ENCODE results near the gene TMEM35B. TPM values are rescaled to one million over a fixed set of nuclear protein-coding genes. Genes with fewer than 3 reads are reported as not detected.
A peak's percentile ranks its signal among the peaks of the same experiment; 100 is the strongest.

TMEM35B gene
- total and polyA plus RNA-seq, 7 donors: 3.0 to 13.2 (median 5.7) TPM

GRCh38 chr1:34984435-34984792, 733 bp downstream of the TMEM35B start:
- Histone ChIP-seq H3K4me3 (peak overlapping the region; percentile 74), H3K36me3 (ENCODE audit: insufficient read depth in 1 of 2, low read depth in 1 of 2) (peaks cover 0 to 14% of the 10 kb centered on the region in 2 donors), H3K27me3 (ENCODE audit: insufficient read depth in 3 of 3, low read length in 2 of 3) (peaks cover 0 to 3% (median 2%) of the 10 kb centered on the region in 3 donors), H3K27ac (peak overlapping the region; percentile 73), H3K9me3 (no peaks in the 10 kb centered on the region), H3K4me1 (peaks cover 5% of the 10 kb centered on the region)
- ATAC-seq (peak in 3 of 4 donors; percentile 11 to 44 (median 22)), DNase-seq (no peak)
- 14 to 17% (median 15%) methylated on average over 4 of the region's 4 CpGs for WGBS, 3 donors
- intact Hi-C loops (cut with DNase I): no loop called here
- TF ChIP-seq, protein P1, sequence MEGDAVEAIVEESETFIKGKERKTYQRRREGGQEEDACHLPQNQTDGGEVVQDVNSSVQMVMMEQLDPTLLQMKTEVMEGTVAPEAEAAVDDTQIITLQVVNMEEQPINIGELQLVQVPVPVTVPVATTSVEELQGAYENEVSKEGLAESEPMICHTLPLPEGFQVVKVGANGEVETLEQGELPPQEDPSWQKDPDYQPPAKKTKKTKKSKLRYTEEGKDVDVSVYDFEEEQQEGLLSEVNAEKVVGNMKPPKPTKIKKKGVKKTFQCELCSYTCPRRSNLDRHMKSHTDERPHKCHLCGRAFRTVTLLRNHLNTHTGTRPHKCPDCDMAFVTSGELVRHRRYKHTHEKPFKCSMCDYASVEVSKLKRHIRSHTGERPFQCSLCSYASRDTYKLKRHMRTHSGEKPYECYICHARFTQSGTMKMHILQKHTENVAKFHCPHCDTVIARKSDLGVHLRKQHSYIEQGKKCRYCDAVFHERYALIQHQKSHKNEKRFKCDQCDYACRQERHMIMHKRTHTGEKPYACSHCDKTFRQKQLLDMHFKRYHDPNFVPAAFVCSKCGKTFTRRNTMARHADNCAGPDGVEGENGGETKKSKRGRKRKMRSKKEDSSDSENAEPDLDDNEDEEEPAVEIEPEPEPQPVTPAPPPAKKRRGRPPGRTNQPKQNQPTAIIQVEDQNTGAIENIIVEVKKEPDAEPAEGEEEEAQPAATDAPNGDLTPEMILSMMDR (IDR thresholded peaks at IDR 0.05): no peak

DNA sequence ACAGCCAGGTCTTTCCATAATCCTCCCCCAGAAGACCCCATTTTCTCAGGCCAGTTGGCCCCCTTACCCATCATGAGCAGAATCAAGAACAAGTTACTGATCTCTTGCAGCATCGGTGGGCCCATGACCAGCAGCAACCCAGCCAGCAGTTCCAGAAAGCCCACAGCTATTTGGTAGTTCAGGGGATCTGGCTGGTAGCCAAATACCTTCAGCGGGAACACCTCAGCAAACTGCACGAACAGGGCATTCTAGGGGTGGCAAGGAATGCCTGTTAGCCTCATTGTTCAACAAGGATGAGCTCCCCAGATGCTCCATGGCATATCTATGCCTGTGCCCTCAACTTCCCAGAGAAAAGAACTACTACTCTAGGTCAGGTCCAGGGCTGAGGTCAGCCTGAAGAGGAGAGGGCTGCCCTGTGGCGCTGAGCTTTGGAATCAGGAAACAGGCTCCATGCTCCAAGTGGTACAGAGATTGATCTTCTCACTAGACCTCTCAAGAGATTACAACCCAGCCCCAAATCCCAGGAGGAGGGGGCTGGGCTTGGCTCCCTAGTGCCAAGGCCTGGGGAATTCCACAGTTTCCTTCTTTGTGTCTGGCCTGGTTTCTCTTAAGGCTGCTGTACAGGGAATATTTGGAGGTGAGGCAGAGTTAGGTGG, 1.3 kb downstream of the TMEM35B start:
- peak overlapping the region; percentile 73 for H3K27ac ChIP-seq
- intact Hi-C loops (cut with DNase I): no loop called here
- H3K27me3 ChIP-seq (ENCODE audit: insufficient read depth in 3 of 3, low read length in 2 of 3): peaks cover 0 to 3% (median 2%) of the 10 kb centered on the region in 3 donors
- peaks cover 5% of the 10 kb centered on the region for H3K4me1 ChIP-seq
- H3K4me3 ChIP-seq: peak overlapping the region; percentile 74
- TF ChIP-seq, protein P1 (IDR thresholded peaks at IDR 0.05): no peak
- H3K9me3 ChIP-seq: no peaks in the 10 kb centered on the region
- no peak for ATAC-seq
- no peak for DNase-seq
- WGBS, 3 donors: 51 to 69% (median 63%) methylated on average over 4 of the region's 4 CpGs
- H3K36me3 ChIP-seq (ENCODE audit: insufficient read depth in 1 of 2, low read depth in 1 of 2): peaks cover 0 to 11% of the 10 kb centered on the region in 2 donors

DNA sequence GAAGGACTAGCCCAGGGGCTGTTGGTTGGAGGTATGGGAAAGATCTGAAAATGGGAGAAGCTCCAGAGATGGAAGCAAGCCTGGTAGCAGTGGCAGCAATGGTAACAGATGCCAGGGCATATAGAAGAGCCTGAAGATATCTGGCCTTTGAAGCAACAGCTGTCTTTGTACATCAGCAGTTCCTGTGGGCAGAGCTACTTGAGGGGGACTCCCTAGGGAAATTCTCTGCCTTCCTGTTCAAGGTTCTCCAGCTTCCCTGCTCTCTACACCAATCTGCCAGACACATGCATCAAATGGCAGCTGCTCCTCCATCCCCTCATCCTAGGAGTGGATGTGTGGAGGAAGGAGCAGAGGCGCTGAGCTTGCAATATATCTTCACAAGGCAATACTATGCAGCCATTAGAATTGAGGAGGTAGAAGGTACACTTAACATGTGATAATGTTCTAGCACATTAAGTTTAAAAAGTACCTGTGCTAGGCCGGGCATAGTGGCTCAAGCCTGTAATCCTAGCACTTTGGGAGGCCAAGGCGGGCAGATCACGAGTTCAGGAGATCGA, 2.2 kb downstream of the TMEM35B start:
- intact Hi-C loops (cut with DNase I): no loop called here
- Histone ChIP-seq H3K27ac (no peak overlapping the region), H3K4me1 (peaks cover 5% of the 10 kb centered on the region), H3K4me3 (no peak overlapping the region), H3K9me3 (no peaks in the 10 kb centered on the region), H3K36me3 (ENCODE audit: insufficient read depth in 1 of 2, low read depth in 1 of 2) (peaks cover 0 to 2% of the 10 kb centered on the region in 2 donors), H3K27me3 (ENCODE audit: insufficient read depth in 3 of 3, low read length in 2 of 3) (peaks cover 0 to 3% (median 2%) of the 10 kb centered on the region in 3 donors)
- ATAC-seq (no peak), DNase-seq (no peak)
- WGBS, 3 donors: 92 to 97% (median 95%) methylated on average over 5 of the region's 5 CpGs
- TF ChIP-seq, protein P1 (IDR thresholded peaks at IDR 0.05): no peak

DNA sequence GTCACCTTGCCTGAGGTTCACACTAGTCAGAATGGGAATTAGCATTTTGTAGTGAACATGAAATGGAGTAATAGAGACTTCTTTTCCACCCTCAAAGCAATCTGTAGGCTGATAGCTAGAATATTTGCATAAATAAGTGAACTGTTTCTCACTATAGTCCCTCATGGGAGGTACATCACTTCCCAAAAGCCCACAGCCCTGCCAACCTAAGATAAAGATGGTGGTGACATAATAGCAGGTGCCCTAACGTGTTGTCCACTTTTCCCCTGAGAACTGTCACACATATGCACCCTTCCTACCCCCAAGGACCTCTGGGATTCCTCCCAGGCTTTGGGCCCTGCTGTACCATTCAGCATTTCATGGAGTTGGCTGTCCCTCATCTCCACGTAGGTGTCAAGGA, 4.4 kb downstream of the TMEM35B start:
- peaks cover 0 to 3% (median 2%) of the 10 kb centered on the region in 3 donors for H3K27me3 ChIP-seq (ENCODE audit: insufficient read depth in 3 of 3, low read length in 2 of 3)
- ATAC-seq (no peak), DNase-seq (no peak)
- peaks cover 5% of the 10 kb centered on the region for H3K4me1 ChIP-seq
- WGBS, 3 donors: 67 to 71% (median 68%) methylated on average over 2 of the region's 2 CpGs
- TF ChIP-seq, protein P1 (IDR thresholded peaks at IDR 0.05): no peak
- intact Hi-C loops (cut with DNase I): no loop called here
- no peaks in the 10 kb centered on the region for H3K36me3 ChIP-seq (ENCODE audit: insufficient read depth in 1 of 2, low read depth in 1 of 2)
- no peak overlapping the region for H3K4me3 ChIP-seq
- H3K27ac ChIP-seq: no peak overlapping the region
- H3K9me3 ChIP-seq: no peaks in the 10 kb centered on the region

Measured in psoas muscle (tissue), 8 donors.